Esophagus squamous epithelium (tissue), 4 donors: Measurements from ENCODE around the gene RALGPS1.

Experiments
- CTCF ChIP-seq, 6 experiments: fragments of 450-650 bp in 4 of 6; fragments of 200-600 bp in 2 of 6; sonication (generic) in 2 of 6; IDR thresholded peaks; one replicate each; pipeline ENCODE4 v1.5.1; 2016 to 2019; ENCODE audit warnings: antibody characterized with exemption in 6 of 6, mild to moderate bottlenecking in 4 of 6, moderate library complexity in 4 of 6
- POLR2A ChIP-seq, 4 donors: fragments of 450-650 bp; IDR thresholded peaks; one replicate each; pipeline ENCODE4 v1.6.1; 2017; ENCODE audit warnings: antibody characterized with exemption in 4 of 4, mild to moderate bottlenecking in 4 of 4, moderate library complexity in 3 of 4

GRCh38 chr9:127216888-127217217 lies 302.3 kb downstream of the RALGPS1 start:
- no peak for TF ChIP-seq CTCF (IDR thresholded peaks at IDR 0.05)
- no peak for TF ChIP-seq POLR2A (IDR thresholded peaks at IDR 0.05)
